Suprapubic skin (tissue), 4 donors: ENCODE results near the gene EDAR.

Experiments used
- EP300 ChIP-seq: sonication (generic); formaldehyde crosslinking; IDR thresholded peaks from one replicate; pipeline ENCODE4 v1.6.1; 2017; ENCODE audit warnings: antibody characterized with exemption
- POLR2A ChIP-seq, 2 donors: fragments of 450-650 bp; IDR thresholded peaks; one replicate each; pipeline ENCODE4 v1.6.1; 2017; ENCODE audit warnings: antibody characterized with exemption in 2 of 2, mild to moderate bottlenecking in 2 of 2, moderate library complexity in 2 of 2
- POLR2AphosphoS5 ChIP-seq, 3 donors: sonication (generic); formaldehyde crosslinking; IDR thresholded peaks; one replicate each; pipeline ENCODE4 v1.6.1; 2017; ENCODE audit warnings: antibody characterized with exemption in 3 of 3
- TF ChIP-seq, protein P1 (sequence below), 2 donors: fragments of 200-600 bp in 1 of 2; fragments of 450-650 bp in 1 of 2; sonication (generic) in 1 of 2; IDR thresholded peaks; one replicate each; pipeline ENCODE4 v1.5.1; 2016 to 2019; ENCODE audit warnings: antibody characterized with exemption in 2 of 2, mild to moderate bottlenecking in 1 of 2, moderate library complexity in 1 of 2

DNA sequence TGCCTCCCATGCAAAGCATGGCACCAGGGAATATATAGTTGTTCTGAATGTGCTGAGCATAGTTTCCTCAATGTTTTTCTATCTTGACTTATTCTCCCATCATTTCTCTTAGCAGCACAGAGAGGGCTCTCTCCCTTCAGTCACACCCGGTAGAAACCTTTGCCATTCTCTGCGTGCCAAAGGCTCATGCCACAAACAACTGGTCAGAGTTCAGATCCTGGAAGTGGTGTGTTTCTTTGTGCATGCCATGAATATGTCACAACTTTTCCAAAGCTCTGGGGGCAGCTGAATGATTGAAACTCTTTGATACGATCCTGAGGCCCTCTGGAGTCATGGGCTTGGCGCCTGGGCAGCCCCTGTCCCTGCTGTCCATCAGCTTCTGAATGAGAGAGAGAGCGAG, 28.0 kb upstream of the EDAR start:
- TF ChIP-seq, protein P1, sequence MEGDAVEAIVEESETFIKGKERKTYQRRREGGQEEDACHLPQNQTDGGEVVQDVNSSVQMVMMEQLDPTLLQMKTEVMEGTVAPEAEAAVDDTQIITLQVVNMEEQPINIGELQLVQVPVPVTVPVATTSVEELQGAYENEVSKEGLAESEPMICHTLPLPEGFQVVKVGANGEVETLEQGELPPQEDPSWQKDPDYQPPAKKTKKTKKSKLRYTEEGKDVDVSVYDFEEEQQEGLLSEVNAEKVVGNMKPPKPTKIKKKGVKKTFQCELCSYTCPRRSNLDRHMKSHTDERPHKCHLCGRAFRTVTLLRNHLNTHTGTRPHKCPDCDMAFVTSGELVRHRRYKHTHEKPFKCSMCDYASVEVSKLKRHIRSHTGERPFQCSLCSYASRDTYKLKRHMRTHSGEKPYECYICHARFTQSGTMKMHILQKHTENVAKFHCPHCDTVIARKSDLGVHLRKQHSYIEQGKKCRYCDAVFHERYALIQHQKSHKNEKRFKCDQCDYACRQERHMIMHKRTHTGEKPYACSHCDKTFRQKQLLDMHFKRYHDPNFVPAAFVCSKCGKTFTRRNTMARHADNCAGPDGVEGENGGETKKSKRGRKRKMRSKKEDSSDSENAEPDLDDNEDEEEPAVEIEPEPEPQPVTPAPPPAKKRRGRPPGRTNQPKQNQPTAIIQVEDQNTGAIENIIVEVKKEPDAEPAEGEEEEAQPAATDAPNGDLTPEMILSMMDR (IDR thresholded peaks at IDR 0.05), result no peak
- TF ChIP-seq POLR2AphosphoS5 (IDR thresholded peaks at IDR 0.05), result no peak
- no peak for TF ChIP-seq EP300
- no peak for TF ChIP-seq POLR2A (IDR thresholded peaks at IDR 0.05)
